ENCODE measurements around the gene FDXR.
"Not testable (repeated sequence)": the region's sequence is repeated elsewhere in the genome, so short reads cannot be mapped to it uniquely, and the experiment has no call there.

The FDXR gene

GRCh38 chr17:74871356-74872076 is 1.3 kb downstream of the FDXR start:
- DNase-seq, result no peak

- no peak for DNase-seq
Observed at GRCh38 chr17:74870512-74870911, 2.3 kb downstream of the FDXR start.

DNA sequence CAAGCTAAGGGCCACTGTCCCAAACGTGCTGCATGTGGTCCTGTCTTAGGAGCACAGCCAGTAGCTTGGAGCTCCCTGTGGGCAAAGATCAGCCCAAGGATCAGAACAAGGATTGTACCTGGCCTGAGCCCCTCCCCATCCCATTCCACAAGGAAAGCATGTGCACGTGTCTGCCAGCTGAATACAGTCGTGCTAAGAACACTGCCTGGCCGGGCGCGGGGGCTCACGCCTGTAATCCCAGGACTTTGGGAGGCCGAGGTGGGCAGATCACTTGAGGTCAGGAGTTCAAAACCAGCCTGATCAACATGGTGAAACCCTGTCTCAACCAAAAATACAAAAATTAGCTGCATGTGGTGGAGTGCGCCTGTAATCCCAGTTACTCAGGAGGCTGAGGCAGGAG is 2.8 kb downstream of the FDXR start:
- DNase-seq, result not testable (repeated sequence)

DNA sequence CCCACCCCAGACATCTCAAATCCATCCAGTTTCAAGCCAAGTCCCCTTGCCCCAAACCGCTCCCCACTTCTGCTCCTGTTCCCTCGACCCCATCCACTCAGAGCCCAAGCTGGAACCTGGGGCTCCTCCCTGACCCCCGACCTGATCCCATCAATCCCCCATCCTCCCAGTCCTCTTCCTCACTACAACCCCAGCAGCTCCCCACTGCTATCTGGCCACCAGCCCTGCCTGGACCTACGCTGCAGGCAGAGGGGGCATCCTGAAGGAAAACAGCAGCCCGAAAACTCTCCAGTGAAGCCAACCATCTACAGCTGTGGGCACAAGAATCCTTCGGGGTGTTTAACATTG is 3.9 kb downstream of the FDXR start:
- no peak for DNase-seq

GRCh38 chr17:74868251-74868907 is 4.4 kb downstream of the FDXR start:
- no peak for DNase-seq

GRCh38 chr17:74866198-74866835 is 6.5 kb downstream of the FDXR start:
- DNase-seq, result no peak

- no peak for DNase-seq
Observed at GRCh38 chr17:74865504-74866197, 7.1 kb downstream of the FDXR start.

- no peak for DNase-seq
Observed at GRCh38 chr17:74864866-74865395, 7.9 kb downstream of the FDXR start.

DNA sequence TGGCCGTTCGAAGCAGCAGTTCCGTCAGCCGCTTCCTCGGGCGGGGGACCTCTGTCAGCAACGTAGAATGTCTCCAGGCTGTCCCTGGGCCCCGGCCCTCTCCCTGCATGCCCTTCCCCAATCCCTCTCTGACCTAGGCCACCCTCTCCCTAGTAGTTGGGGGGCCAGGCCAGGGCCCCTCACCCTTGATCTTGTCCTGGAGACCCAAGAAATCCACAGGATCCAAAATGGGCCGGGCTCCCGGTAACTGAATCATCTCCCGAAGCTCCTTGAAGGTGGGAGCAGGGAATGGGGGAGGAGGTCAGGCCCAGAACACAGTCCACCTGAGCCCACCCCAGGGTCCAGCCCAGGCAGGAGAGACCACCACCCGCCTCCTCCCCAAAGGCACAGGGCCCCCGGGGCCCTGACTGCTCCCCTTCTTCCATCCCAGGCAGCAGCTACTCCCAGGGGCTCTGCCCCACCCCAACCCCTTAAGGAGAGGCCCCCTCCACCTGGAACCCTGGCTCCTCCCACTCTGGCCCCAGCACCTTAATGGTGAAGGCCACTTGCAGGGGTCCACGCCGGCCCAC is 8.4 kb downstream of the FDXR start:
- no peak for DNase-seq

GRCh38 chr17:74863420-74864296 is 9.1 kb downstream of the FDXR start:
- no peak for DNase-seq

GRCh38 chr17:74862919-74863318 is 9.9 kb downstream of the FDXR start:
- DNase-seq, result no peak

GRCh38 chr17:74862108-74862901 is 10.5 kb downstream of the FDXR start:
- no peak for DNase-seq

DNA sequence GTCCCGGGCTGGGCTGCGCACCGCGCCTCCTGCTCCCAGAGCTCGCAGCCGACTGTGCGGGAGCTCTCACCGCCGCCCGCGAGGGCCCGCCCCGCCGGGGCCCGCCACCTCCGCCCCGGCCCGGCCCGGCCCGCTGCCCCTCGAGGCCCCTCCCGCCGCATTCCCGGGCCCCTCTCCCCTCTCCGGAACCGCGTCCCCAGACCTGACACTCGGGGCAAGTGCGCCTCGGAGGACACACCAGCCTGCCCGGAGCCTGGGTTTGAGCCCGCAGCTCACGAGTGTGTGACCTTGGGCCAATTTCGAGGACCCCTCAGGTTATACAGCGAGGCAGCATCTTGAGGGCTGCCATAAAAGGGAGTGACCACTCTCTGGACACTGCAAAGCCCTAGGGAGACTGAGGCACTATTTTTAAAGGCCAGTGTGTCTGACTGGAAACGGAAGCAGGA is 11.1 kb downstream of the FDXR start:
- no peak for DNase-seq

GRCh38 chr17:74860872-74861661 is 11.7 kb downstream of the FDXR start:
- DNase-seq, result no peak

GRCh38 chr17:74860229-74860871 is 12.4 kb downstream of the FDXR start:
- no peak for DNase-seq

- DNase-seq, result no peak
Observed at GRCh38 chr17:74859459-74860228, 13.2 kb downstream of the FDXR start, which contains the start of gene GRIN2C. Gene GRIN2C, minus strand, starts transcription at chr17:74859885. Its CDS starts 4,793 bp downstream, at chr17:74855092.

GRCh38 chr17:74858672-74859458 is 13.9 kb downstream of the FDXR start:
- DNase-seq, result no peak

- DNase-seq, result no peak
Observed at GRCh38 chr17:74857191-74857590, 15.6 kb downstream of the FDXR start.

Measured in NCI-H2081 treated with DMSO at 0.1 percent for 48 hours (cell line).